GM18498 (cell line): ENCODE data around the gene IGSF3.
A peak's percentile ranks its signal among the peaks of the same experiment; 100 is the strongest.
"Not testable (repeated sequence)": the region's sequence is repeated elsewhere in the genome, so short reads cannot be mapped to it uniquely, and the experiment has no call there.

Experiments
- ATAC-seq: cut with Tn5 transposase; IDR thresholded peaks from one replicate; pipeline ENCODE4 v1.9.1; 2021; ENCODE audit warnings: mild to moderate bottlenecking, moderate library complexity; ENCODE audit not compliant: unreplicated experiment

The IGSF3 gene

GRCh38 chr1:116603646-116604045 is 63.9 kb downstream of the IGSF3 start:
- ATAC-seq, result not testable (repeated sequence)

GRCh38 chr1:116599369-116599768 is 68.2 kb downstream of the IGSF3 start:
- not testable (repeated sequence) for ATAC-seq

- ATAC-seq, result not testable (repeated sequence)
Measured at GRCh38 chr1:116598420-116599036, 69.0 kb downstream of the IGSF3 start.

- ATAC-seq, result peak; percentile 84
Measured at GRCh38 chr1:116597388-116597787, 70.1 kb downstream of the IGSF3 start.

GRCh38 chr1:116596742-116597307 is 70.7 kb downstream of the IGSF3 start:
- not testable (repeated sequence) for ATAC-seq

- peak; percentile 61 for ATAC-seq
Measured at GRCh38 chr1:116595946-116596741, 71.4 kb downstream of the IGSF3 start.

GRCh38 chr1:116595065-116595840 is 72.3 kb downstream of the IGSF3 start:
- not testable (repeated sequence) for ATAC-seq

GRCh38 chr1:116593977-116594376 is 73.6 kb downstream of the IGSF3 start:
- not testable (repeated sequence) for ATAC-seq

- not testable (repeated sequence) for ATAC-seq
Measured at GRCh38 chr1:116593401-116593800, 74.1 kb downstream of the IGSF3 start.

- not testable (repeated sequence) for ATAC-seq
Measured at GRCh38 chr1:116591951-116592605, 75.5 kb downstream of the IGSF3 start.

- ATAC-seq, result not testable (repeated sequence)
Measured at GRCh38 chr1:116591006-116591950, 76.3 kb downstream of the IGSF3 start.

GRCh38 chr1:116590359-116591005 is 77.1 kb downstream of the IGSF3 start:
- not testable (repeated sequence) for ATAC-seq

- ATAC-seq, result not testable (repeated sequence)
Measured at GRCh38 chr1:116589101-116589735, 78.3 kb downstream of the IGSF3 start.

GRCh38 chr1:116587501-116588227 is 79.9 kb downstream of the IGSF3 start:
- no peak for ATAC-seq

- ATAC-seq, result peak; percentile 59
Measured at GRCh38 chr1:116586741-116587143, 80.8 kb downstream of the IGSF3 start.

- no peak for ATAC-seq
Measured at GRCh38 chr1:116585886-116586285, 81.6 kb downstream of the IGSF3 start.

- no peak for ATAC-seq
Measured at GRCh38 chr1:116581323-116581885, 86.1 kb downstream of the IGSF3 start.
